ENCODE data around the gene CPNE9.
A peak's percentile ranks its signal among the peaks of the same experiment; 100 is the strongest.

The CPNE9 gene

DNA sequence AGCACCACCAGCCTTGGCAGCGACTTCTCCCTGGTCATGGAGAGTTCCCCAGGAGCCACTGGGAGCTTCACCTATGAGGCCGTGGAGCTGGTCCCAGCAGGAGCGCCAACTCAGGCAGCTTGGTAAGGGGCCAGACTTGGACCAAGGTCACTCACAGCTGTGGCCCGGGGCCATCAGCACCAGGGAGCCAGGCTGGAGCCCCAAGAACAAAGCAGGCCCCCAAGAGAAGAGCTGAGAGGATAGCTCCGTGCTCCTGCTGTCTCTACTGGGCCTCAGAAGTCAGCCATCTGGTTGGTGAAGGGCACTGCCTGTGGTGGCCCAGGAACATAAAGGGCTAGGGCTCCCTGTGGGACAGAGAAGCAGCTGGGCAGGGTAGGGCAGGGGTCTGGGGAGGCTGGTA, 14.7 kb upstream of the CPNE9 start:
- no peak for DNase-seq

DNA sequence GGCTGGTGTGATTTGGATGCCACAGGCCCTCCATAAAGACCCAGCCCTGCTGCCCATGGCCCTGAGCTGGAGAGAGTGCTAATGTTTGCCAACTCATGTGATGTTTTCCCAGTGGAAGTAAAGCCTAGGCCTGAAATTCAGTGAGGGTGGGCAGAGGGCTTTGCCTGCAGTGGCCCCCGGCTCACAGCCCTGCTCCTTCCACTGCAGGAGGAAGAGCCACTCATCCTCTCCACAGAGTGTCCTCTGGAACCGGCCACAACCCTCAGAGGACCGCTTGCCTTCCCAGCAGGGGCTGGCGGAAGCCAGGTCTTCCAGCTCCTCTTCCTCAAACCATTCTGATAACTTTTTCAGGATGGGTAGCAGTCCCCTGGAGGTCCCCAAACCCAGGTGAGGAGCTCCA, 13.9 kb upstream of the CPNE9 start:
- no peak for DNase-seq

DNA sequence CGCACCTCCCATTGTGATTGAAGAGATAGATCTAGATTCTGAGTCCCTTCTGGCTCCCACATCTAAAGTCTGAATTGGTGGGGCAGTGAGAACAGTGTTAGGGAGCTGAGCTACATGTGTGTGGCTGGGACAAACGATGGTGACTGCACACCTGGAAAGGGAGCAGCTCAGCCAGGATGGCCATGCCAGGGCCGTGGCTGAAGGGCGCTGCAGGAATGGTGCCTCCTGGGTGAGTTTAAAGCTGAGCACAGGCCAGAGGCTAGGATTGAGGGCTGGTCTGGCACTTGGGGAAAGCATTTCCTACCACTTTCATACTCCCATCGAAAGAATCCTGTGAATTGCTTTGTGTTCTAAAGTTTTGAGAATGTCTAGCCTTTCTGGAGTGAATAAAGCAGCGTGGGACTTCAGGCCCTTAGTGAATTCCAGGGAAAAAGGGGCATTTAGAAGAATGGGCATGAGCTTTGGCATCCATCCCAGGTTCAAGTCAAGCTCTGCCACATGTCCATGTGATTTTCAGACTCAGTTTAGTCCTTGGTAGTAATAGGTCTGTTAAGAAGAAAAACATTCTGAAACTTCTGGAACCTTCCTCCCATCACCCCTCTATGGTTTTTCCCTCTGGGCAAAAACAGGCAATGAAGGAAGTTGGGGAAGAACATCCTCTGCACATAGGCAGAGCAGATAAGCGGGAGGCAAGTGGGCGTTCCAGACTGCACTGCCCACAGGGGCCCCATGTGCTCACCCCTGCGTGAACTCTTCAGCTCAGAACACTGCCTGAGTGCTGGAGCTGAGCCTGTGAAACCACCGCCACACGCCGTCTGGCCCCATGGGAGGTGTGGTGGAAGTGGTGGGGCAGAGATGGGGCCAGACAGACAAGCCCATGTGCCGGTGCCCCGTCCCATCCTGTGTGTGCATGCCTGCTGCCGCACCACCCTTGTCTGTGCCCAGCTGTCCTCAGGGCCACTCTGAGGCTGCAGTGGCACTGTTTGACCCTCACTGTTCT, 12.9 kb upstream of the CPNE9 start:
- no peak for DNase-seq

DNA sequence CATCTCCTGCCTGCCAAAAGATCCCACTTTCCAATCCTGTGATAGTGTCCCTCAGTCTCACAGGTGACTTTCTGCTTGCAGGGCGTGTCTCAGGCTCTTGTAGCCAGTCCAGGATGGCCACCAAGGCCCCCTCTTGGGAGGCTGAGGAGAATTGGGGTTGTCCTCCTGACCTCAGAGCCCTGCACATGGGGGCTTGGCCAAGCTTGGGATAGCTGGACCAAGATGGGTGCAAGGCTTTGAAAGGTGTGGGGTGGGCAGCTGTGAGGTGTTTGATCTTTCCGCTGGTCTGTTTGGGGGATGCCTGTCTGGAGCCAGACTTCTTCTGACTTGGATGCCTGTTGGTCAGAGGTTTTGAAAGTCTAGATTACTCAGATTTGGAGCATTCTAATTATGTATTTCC, 12.0 kb upstream of the CPNE9 start:
- no peak for DNase-seq

DNA sequence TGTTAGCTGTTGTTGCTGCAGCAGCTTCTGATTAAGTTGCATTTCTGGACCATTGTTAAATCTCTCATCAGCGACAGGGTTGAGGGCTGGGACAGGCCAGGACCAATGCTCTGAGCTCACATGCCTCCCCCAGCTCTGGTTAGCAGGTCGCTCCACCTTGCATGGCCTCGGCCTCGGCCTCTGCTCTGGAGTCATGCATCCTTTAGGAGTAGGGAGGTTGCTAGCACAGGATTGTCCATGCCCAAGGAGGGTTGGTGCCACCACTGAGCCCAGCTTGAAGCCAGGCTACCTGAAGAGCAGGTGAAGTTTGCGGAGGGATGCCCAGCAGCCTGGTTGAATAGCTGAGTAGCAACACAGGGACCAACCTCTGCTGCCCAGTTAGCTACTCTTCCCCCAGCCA, 11.2 kb upstream of the CPNE9 start:
- no peak for DNase-seq

DNA sequence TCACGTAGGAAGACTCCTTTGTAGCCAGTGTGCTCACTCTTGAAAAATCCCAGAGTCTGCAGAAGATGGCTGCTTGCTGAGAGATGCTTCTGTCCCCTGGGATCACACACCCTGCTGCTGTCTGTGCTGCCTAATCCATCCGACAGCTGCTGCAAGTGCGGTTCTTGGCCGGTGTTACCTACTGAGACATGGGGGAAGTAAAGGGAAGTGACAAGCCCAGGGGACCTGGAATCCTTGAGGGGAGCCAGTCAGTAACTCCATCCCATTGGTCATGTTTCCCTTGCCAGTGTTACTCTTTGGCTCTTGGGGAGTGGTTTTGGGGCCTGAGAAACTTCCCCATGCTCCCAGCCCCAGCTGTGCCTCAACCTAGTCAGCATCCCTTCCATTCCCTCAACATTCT, 8.3 kb upstream of the CPNE9 start:
- peak; percentile 72 for DNase-seq

DNA sequence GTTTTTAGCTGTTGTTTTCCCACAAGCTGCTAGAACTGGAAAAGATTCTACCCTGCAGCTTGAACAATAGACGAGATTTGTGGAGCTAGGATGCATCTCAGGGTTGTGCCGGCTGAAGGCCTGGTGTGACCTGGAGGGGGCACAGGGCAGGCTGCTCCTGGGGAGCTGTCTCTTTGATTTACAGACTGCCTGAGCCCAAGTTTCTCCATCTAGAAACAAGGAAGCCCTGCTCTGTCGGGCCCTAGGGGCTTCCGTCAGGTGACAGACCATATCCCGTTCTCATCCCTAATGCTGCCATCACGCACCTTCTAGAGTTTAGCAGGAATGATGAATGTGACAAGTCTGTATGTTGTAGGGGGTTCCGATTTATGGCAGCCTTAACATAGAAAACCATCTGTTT, 7.9 kb upstream of the CPNE9 start:
- DNase-seq, result no peak

DNA sequence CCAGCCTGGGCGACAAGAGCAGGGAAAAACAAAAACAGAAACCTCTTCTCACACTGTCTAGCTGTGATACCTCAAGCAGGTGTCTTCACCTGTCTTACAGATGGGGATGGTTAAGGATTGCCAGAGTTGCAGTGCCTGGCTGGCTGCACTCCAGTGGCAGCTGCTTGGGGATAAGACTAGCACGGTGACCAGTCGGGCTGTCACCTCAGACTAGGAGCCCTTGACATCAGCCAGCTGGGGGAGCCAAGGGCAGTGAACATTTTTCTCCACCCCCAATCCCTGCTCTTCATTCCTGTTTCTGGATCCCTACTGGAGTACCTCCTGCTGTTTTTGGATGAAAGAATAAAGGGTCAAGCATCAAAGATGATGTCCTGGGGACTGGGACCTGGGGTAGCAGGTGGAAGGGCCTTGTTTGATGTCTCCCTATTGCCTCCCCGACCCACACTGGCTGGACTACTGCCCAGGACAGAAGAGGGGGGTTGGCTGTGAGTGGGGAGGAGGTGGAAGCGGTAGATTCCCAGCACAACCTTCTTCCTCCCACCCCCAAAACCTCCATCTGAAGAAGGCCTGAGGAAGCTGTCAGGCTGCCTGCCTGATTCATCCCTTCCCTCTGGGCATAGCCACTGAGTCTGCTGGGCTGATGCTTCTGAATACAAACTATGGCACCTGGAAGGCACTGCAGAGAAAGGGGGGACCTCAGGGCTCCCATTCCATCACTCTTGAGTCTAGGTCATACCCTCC, 7.0 kb upstream of the CPNE9 start:
- DNase-seq, result no peak

DNA sequence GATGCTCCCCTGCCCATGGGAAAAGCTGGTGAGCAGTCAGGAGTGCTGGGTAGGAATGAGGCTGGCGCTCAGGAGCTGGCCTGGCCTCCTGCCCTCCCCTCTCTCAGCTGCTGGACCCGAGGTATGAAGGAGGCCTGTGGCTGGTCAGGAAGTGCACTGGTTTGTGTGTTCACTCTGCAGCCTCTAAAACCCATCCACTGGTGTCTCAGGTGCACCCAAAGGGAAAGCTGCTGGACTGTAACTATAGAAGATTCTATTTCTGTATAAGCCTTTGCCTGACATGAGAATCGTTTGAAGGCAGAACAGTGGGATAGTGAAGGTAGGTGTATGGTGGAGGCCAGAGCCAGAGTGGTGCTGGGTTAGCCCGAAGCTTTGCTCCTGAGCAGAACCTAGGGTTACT, 5.7 kb upstream of the CPNE9 start:
- no peak for DNase-seq

DNA sequence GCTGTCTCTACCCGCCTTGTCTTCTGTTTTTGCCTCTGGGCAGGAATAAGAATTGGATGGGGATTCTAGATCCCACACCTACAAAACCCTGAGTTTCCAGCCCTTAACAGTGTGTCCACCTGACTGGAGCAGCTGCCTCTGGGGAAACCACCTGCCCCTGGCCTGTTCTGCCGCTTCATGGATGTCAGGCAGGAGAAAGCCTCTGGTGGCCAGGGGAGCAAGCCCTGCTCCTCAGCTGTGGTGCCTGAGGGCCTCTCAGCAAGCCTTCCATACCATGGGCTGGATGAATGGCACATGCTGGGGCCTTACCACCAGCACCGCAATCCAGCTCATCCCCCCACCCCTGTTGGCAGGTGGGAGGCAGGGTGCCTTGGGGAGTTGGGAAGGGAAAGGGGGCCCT, 5.3 kb upstream of the CPNE9 start:
- DNase-seq, result no peak

DNA sequence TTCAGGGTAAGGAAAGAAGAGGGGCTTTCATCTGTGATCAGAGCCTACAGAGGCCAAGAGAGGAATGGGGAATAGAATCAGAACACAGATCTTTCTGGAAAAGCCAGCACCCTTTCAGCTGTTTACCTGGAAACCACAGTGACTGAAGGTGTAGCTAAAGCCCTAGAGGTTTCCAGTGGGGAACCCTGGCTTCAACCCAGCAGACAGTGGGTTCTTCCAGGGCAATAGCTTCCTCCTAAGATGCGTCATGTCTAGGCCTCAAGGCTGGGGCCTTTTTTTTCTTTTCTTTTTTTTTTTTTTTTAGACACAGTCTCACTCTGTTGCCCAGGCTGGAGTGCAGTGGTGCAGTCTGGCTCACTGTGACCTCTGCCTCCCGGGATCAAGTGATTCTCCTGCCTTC, 3.1 kb upstream of the CPNE9 start:
- no peak for DNase-seq

DNA sequence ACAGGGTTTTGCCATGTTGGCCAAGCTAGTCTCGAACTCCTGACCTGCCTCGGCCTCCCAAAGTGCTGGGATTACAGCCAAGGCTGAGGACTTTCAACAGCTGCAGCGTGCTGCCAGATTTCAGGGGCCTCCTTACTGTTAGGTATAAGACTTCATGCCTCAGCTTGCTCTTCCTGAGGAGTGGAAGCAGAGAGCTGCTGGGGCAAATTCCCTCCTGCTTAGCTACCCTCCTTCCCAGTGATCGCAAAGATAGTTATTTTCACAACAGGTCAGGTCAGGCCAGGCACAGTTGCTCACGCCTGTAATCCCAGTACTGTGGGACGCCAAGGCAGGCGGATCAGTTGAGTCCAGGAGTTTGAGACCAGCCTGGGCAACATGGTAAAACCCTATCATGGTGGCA, 2.6 kb upstream of the CPNE9 start:
- DNase-seq, result no peak

DNA sequence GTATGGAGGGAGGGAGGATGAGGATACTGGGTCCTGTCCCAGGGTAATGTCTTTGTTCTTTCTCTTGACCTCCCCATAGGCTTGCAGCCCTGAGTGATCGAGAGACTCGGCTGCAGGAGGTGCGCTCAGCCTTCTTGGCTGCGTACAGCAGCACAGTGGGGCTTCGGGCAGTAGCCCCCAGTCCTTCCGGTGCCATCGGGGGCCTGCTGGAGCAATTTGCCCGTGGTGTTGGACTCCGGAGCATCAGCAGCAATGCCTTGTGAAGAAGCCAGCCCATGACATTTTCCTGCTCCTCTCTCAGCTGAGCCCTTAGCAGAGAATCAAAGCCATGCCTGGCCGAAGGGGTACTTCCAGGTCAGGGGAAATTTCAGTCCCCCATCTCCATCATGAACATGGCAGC, 1.9 kb upstream of the CPNE9 start:
- DNase-seq, result no peak

DNA sequence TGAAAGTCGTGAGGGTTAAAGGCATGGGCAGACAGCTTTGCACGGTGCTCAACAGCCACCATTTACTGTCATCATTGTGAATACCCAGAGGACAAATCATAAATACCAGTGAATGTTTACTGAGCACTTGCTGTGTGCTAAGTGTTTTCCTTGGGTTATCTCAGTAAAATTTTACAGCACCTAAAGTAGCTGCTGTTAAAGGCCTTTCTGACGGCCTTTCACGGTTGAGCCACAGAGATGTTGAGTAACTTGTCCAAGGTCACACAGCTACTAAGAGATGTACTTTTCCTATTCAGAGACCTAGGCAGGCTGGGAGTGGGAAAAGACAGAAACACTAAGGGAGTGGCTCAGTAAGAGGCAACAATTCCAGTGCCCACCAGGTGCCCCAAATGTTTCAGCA, 393 bp upstream of the CPNE9 start:
- DNase-seq, result no peak

DNA sequence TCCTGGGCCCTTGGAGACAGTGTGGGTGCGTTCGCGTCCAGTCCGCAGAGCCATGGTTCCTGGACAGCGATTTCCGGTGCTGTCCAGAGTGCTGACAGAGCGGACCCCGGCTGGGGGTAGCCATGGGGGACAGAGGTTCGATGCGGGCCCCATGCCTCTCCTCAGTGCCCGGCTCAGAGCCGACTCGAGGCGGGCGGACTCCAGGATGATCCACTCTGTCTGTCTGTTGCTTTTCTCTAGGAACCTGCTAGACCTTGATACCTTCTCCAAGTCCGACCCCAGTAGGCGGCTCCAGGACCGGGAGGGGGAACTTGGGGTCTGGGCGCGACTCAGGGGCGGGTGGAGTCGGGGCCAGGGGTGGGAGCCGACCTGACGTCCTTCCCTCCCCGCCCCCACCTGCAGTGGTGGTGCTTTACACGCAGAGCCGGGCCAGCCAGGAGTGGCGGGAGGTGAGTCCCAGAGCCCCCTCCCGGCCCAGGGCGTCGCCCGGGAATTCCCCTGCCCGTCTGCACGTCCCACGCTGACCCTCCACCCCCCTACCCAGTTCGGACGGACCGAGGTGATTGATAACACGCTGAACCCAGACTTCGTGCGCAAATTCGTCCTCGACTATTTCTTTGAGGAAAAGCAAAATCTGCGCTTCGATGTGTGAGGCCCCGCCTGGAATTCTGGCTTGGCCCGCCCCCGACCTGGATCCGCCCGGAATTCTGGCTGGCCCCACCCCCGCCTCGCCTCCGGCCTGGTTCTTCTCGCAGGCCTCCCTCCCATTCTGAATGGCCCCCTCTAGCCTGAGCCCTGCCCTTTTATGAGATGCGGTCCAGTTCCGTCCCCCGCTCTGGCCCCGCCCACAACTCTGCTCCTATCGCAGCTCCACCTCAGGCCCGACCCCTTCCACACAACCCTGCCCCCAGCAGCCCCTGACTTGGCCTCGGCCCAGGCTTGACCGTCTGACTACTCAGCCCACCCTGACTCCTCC, 1.0 kb downstream of the CPNE9 start:
- DNase-seq, result no peak

DNA sequence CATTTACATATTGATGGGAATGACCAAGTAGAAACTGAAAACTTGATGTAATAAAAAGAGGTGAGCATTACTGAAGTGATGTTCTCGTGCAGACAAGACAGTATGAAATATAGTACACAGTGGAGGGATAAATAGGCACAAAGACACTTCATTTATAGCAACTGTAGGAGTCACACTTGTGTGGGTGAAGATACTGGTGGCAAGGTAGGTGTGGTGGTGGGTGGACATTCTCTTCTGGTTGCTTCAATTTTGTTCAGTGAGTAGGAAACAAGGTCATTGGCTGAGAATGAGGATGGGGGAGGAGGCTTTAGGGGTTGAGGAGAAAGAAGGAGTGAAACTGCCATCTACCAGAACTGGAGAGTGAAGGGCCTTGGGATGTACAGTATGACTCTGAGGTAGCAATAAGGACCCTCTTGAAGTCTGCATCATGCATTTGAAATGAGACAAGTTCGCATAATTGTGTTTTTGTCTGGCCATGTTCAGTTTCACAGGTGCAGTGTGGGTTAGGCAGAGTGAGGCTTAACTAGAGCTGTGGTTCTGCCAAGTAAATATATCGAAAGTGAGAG, 6.6 kb downstream of the CPNE9 start:
- DNase-seq, result no peak

DNA sequence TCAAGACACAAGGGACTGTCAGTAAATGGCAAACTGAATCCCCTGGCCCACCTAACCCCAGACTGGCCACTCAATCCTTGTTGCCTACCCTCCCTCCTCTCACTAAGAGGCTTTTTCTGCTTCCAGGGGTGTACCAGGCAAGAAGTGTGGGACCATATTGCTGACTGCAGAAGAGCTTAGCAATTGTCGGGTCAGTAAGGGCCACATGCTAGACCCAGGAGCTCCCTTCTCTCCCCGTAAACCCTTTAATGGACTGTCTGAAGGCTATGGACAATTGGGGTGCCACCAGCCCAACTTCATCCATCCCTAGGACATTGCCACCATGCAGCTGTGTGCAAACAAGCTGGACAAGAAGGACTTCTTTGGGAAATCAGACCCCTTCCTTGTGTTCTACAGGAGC, 8.8 kb downstream of the CPNE9 start:
- no peak for DNase-seq

DNA sequence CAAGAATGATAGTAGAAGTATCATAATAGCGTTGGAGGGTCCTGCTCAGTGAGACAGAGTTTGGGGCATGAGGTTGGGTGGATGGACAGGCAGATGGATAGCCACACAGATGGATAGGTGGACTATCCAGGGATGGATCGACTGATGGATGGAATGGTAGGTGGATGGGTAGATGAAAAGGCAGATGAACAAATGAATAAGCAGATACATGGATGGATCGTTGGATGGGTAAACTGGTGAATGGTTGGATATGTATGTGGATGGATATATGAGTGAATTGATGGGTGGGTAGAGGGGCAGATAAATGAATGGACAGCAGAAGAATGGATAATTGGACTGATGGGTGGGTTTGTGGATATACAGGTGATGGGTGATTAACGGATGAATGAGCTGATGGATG, 9.5 kb downstream of the CPNE9 start:
- DNase-seq, result no peak

DNA sequence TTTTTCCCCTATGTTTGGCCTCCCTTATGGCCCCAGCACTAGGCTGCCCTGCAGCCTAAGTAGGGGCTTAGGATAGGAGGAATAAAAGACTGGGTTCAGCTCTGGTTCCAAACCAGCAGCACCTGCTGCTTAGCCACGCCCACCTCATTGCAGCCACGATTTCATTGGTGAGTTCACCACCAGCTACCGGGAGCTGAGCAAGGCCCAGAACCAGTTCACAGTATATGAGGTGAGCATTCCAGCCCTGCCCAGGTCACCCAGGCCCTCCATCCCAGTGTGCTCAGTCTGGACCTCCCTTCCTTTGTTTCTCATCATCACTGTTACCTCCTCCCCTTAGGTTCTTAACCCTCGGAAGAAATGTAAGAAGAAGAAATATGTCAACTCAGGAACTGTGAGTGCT, 11.5 kb downstream of the CPNE9 start:
- DNase-seq, result no peak

DNA sequence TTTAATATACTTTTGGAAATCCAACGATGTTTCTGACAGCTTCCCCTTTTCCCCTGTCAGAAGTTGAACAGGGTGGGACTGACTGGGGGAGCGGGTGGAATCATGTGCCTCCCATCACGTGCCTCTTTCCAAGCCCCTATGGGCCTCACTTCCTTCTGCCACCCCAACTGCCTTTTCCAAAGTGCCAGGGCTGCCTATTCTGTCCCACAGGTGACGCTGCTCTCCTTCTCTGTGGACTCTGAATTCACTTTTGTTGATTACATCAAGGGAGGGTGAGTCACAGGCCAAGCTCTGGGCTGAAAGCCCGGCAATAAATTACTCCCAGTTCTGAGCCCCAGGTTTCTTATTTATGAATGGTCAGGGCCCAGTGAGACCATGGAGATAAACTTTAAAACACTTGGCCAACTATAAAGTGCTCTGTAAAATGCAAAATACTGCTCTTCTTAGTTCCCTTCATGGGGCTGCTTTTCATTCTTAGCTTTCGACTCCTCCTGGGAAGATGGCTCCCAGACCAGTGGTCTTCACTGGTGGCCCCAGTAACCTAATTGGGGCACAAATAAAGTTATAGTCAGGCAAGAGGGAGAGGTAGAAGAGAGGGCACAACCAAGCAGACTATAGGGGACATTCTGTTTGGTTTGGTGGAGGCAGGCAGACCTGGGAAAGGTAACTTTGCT, 12.3 kb downstream of the CPNE9 start:
- no peak for DNase-seq

DNA sequence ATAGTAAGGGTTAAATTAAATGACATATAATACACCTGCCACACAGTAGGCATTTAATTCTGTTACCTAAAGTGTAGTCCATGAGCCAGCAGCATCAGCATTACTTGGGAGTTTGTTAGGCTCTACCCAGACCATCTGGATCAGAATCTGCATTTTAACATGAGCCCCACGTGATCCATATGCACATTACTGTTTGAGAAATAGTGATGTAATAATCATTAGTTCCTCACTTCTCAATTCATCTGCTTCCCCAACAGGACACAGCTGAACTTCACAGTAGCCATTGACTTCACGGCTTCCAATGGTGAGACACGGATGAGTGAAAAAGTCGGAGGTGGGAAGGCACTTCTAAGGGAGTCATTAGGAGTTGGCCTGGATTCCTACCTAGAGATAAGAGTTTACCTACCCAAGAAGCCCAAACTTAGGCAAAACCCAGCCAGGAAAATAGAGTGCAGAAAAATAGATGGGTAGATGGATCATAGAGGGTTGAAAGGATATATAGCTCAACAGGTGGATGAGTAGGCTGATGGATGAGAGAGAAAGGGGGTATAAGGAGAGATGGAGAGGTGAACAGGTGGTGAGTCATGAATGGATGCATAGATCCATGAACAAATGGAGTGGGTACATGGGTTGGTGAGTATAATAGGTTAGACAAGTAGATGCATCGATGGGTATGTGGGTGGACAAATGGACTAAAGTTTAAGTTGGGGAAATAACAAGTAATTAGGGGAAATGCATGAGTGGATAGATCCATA, 13.3 kb downstream of the CPNE9 start:
- no peak for DNase-seq
